GM19324 (cell line): ENCODE data around the gene SUSD1.

Source experiments
- ATAC-seq: cut with Tn5 transposase; IDR thresholded peaks from one replicate; pipeline ENCODE4 v1.9.1; 2021; ENCODE audit warnings: mild to moderate bottlenecking, moderate library complexity; ENCODE audit not compliant: unreplicated experiment, low FRiP score

SUSD1 gene

GRCh38 chr9:112072721-112073638 lies 102.1 kb downstream of the SUSD1 start:
- no peak for ATAC-seq

DNA sequence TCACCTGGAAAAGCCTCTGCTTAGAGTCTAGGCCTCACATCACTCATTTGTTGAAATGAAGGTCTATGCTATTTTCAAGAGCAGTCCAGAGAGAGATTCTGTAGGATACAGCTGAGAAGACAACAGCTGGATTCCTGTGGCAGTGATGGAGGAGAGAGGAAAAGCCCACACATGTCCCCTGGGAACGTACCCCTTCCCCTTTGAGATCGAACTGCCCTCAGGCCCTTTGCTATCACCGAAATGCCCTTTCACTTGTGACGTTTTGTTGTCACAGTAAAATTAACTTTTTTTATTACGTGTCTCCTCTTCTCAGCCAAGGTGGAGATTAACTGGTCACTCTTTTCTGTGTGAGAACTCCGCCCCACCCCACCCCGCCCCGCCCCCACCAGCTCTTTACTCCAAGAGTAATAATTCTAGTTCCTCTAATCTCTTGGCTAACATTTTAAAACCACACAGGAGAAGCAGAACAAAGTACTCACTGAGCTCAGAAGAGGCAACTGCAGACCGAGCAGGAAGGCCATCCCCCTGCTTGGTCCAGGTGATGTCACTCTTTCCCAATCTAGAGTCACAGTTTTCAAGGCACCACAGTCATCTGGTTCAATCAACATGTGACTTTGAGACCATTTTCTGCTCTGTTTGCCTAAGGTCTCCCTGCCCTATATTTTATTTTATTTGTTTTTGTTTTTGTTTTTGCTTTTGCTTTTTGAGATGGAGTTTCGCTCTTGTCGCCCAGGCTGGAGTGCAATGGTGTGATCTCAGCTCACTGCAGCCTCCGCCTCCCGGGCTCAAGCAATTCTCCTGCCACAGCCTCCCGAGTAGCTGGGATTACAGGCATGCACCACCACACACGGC lies 105.6 kb downstream of the SUSD1 start:
- ATAC-seq = no peak

DNA sequence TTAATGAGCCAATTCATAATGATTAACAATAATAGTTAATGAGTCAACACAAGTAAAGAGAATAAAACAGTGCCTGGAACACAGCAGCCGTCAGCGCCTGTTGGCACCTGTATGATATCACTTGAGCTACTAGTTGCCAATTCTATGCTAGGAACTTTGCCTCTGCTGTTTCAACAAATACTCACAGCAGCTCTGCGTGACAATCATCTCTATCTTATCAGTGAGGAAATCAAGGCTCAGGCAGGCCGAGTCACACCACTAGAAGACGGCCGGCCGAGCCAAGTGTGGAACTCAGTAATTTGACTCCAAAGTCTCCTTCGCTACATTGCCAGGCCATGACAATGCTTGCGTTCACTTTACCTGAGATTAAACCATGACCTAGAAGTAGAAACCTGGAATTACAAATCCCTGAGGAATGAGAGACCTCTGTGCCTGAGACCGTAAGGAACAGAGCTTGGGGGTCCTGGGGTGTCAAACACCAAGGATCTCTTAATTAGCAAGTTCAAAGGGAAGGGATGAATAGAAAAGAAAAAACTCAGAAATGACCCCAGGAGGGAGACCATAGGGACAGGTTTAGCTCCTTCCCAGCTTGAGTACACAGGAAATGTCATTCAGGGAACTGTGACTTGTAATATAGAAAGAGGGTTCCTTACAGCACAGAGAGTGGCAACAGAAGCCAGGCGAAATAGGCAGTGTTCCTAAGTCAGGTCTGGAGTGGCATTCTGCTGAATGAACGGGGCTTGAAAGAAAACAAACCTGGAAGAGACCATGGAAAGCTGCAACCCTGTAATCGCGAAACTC lies 109.1 kb downstream of the SUSD1 start:
- ATAC-seq = no peak

DNA sequence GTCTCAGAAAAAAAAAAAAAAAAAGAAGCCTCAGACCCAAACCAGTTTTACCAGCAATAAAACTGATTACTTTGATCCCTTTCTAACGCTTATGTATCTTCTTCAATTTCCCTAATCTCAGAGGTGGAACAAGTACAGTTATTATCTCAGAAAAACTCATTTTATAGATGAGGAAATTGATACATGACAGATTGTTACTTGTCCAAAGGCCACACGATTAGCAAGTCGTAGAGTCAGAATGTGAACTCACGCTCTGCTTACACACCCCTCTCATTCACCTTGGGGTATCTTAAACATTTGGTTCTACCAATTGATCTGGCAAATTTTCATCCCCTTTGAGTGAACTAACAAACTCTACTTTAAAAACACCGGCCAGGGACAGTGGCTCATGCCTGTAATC lies 110.2 kb downstream of the SUSD1 start:
- no peak for ATAC-seq

DNA sequence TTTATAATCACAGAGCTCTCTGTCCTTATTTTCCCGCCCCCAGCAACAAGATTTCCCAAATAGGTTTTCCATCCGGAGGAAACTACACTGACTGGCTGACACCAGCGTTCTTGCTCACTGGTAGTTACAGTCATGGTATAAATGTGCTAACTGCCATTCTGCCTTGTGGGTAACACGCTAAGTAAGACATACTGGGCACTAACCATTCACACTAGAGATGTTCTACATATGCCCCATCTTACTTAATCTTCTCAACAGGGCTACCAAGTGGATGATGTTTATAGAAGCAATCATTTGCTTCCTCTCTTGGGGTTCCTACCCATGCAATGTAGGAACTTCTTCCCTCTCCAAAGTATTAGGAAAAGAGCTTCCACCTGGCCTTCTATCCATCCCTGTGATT lies 111.5 kb downstream of the SUSD1 start:
- no peak for ATAC-seq

- ATAC-seq = no peak
Observed at GRCh38 chr9:112063151-112063550, 111.9 kb downstream of the SUSD1 start.

GRCh38 chr9:112061152-112061740 lies 113.9 kb downstream of the SUSD1 start:
- no peak for ATAC-seq

DNA sequence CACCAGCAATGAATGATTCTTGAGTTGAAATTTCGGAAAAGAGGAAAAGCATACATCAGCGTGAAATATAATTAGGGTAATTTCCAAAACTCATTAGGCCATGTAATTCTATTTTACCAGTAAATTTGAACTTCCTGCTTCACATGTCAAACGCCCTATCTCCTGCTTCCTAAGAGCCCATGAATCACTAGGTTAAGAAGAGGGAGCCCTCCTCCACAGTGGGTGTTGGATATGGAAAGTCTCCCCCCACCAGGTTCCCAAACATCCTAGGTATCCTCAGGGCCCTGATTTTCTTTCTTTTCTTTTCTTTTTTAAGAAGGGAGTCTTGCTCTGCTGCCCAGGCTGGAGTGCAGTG lies 115.2 kb downstream of the SUSD1 start:
- no peak for ATAC-seq

DNA sequence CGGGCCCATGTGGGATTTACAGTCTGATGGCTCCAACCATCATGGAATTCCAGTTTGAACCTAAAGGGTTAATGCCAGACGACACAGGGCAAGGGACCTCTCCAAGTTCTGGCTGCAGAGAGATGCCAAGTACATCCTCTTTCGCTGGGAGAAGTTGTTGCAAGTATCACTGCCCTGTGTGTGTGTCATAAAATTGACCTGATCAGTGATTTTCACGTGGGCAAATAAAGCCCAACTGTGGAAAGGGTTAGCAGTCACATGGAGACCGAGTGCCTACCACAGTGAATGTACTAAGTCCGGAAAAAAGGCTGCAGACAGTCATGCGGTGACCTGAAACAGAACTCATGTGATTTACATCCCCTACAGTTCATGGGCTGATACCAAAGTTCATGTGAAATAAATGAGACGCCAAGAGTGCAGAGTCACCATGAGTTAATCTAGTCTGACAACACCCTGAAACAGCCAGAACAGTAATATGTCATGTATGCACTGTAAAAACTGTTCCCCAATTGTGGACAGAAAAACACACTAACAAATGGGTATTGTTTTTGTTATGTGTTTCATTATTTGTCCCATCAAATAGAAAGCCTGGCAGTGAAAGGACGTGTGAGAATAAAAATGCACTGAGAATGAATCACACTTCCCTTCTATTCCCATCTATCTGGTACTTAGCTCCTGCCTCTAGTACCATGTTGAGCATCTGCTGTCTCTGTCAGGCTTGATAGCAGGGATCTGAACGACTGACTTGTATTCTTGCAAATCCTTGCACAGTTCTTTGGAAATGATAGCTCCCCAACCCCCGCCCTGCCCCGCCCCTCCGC lies 115.7 kb downstream of the SUSD1 start:
- no peak for ATAC-seq

- no peak for ATAC-seq
Observed at GRCh38 chr9:112056996-112057395, 118.1 kb downstream of the SUSD1 start.

GRCh38 chr9:112054916-112055315 lies 120.2 kb downstream of the SUSD1 start:
- ATAC-seq = no peak

GRCh38 chr9:112051812-112052211 lies 123.3 kb downstream of the SUSD1 start:
- no peak for ATAC-seq

DNA sequence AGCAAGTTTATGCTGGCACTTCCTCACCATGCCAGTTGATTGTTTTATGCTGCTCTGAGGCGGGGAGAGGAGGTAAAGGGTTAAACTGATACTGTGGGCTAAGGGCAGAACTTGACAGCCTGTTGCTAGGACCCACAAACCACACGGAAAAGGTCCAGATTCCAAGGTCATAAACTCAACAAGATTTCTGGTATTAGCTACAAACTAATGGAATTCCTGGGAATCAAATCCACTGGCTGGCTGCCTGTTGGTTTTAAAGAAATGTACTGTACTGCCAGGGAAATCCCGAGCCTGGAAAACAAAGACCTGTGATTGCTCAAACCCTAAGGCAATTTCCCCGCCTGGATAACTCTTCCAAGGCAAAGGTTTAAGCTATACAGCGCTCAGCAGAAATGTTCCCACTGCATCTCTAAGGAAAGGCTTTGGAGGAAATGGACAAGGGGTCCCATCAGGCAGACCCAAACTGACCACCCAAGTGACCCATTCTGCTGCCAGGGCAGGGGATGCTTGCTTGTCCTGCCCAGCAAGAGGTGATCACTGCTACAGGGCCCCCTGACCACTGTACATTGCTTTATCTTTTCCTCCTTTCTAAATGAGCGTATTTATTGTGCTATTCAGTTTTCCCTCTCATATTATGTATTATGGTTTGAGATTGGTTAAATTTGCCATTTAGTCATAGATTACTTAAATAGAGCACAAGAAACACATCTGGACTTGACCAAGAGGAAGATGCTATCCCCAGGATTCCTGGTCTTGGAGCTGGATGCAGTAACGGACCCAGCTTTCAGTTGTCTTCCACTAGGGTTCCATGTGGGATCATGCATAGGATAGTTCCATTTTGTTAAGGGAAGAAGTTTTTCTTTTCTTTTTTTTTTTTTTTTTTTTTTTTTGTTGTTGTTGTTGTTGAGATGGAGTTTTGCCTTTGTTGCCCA lies 124.3 kb downstream of the SUSD1 start:
- no peak for ATAC-seq

- ATAC-seq = no peak
Observed at GRCh38 chr9:112049811-112050516, 125.1 kb downstream of the SUSD1 start.

DNA sequence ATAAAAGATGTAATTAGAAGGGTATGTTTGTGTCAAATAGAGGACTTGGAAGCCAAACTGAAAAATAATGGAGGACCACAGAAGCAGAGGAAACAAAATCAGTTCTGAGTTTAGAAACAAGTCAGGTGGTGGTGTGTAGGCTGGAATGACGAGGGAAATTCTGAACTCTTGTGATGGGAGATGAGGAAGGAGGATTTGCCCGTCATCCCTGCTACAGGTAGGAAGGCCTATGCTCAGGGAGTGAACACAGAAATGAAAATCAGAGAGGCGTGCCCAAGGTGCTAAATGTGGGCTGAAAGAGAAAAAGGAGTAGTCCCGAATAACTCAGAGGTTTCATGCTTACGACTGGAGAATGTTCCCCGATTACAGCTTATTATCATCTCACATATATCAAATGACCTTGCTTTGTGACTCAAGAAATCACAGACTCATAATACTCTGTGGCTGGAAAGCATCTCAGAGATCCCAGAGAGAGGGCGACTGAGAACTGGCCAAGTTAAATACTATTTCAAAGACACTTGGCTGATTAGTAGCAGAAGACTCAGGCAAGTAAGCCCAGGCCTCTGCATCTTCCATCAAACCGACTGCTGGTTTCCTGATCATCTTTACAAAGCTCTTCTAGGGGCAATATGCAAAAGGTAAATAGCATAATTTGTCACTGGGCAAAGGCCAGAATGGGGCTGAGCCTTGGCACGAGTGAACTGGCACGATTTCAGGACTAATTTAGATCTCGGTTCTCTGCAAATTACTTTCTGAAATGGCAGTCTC lies 126.0 kb downstream of the SUSD1 start:
- ATAC-seq = no peak

- ATAC-seq = no peak
Observed at GRCh38 chr9:112047538-112048066, 127.5 kb downstream of the SUSD1 start.

GRCh38 chr9:112046181-112046580 lies 128.9 kb downstream of the SUSD1 start:
- ATAC-seq = no peak
